Neuronal stem cell (in vitro differentiated cells): ENCODE measurements around the gene SLF2.

Experiments
- DNase-seq: peaks from one replicate; pipeline ENCODE4 v3.0.0-alpha.2; 2013; ENCODE audit warnings: low spot score
- H2AFZ ChIP-seq: one replicate; pipeline ENCODE4 v1.6.1; 2013; ENCODE audit warnings: mild to moderate bottlenecking, low read length, inconsistent platforms
- H2AK5ac ChIP-seq: 2 replicates; pipeline ENCODE4 v1.6.1; 2013; ENCODE audit warnings: low read depth, mild to moderate bottlenecking, inconsistent platforms, low read length, moderate library complexity, mixed read lengths
- H2BK120ac ChIP-seq: 2 replicates; pipeline ENCODE4 v1.6.1; 2013; ENCODE audit warnings: low read depth, mild to moderate bottlenecking, inconsistent platforms, low read length, moderate library complexity, mixed read lengths
- H2BK12ac ChIP-seq: one replicate; pipeline ENCODE4 v1.6.1; 2013; ENCODE audit warnings: low read length, inconsistent platforms
- H2BK15ac ChIP-seq: 2 replicates; pipeline ENCODE4 v1.6.1; 2013; ENCODE audit warnings: mild to moderate bottlenecking, low read length, inconsistent platforms, mixed read lengths
- H2BK5ac ChIP-seq: one replicate; pipeline ENCODE4 v1.6.1; 2013; ENCODE audit warnings: inconsistent platforms, mild to moderate bottlenecking, low read length, moderate library complexity
- H3K14ac ChIP-seq: one replicate; pipeline ENCODE4 v1.6.1; 2013; ENCODE audit warnings: low read length, inconsistent platforms
- H3K18ac ChIP-seq: 2 replicates; pipeline ENCODE4 v1.6.1; 2013; ENCODE audit warnings: low read length, inconsistent platforms
- H3K23ac ChIP-seq: 2 replicates; pipeline ENCODE4 v1.6.1; 2013; ENCODE audit warnings: low read depth, mild to moderate bottlenecking, mixed read lengths, low read length, inconsistent platforms; ENCODE audit not compliant: poor library complexity
- H3K27ac ChIP-seq: replicated peaks from 3 replicates; pipeline ENCODE4 v1.5.1; 2013; ENCODE audit warnings: low read length, inconsistent platforms
- H3K27me3 ChIP-seq, 3 experiments: 2 replicates each; pipeline ENCODE4 v1.6.1; 2013; ENCODE audit warnings: low read length in 3 of 3, mild to moderate bottlenecking in 2 of 3, inconsistent platforms in 1 of 3, low read depth in 1 of 3, mixed read lengths in 1 of 3, moderate library complexity in 1 of 3; ENCODE audit not compliant: control insufficient read depth in 3 of 3, insufficient read depth in 3 of 3
- H3K36me3 ChIP-seq, 2 donors: replicated peaks in 1 of 2; 2 replicates each; pipeline ENCODE4 v1.6.1; 2013; ENCODE audit warnings: low read length in 2 of 2; ENCODE audit not compliant: control insufficient read depth in 2 of 2, insufficient read depth in 2 of 2
- H3K4ac ChIP-seq: 2 replicates; pipeline ENCODE4 v1.6.1; 2013; ENCODE audit warnings: inconsistent platforms, mild to moderate bottlenecking, low read length, moderate library complexity
- H3K4me1 ChIP-seq, 2 donors: 1 replicate in 1 of 2; 2 replicates in 1 of 2; pipeline ENCODE4 v1.6.1; 2013; ENCODE audit warnings: low read length in 2 of 2, low read depth in 1 of 2; ENCODE audit not compliant: control insufficient read depth in 2 of 2, insufficient read depth in 1 of 2
- H3K4me2 ChIP-seq: one replicate; pipeline ENCODE4 v1.6.1; 2013; ENCODE audit warnings: mild to moderate bottlenecking, low read length, inconsistent platforms; ENCODE audit not compliant: insufficient read depth, poor library complexity, severe bottlenecking
- H3K4me3 ChIP-seq, 2 donors: 2 replicates each; pipeline ENCODE4 v1.5.1; 2013; ENCODE audit warnings: low read length in 2 of 2, mild to moderate bottlenecking in 2 of 2, inconsistent platforms in 1 of 2, moderate library complexity in 1 of 2
- H3K79me1 ChIP-seq: one replicate; pipeline ENCODE4 v1.6.1; 2013; ENCODE audit warnings: low read depth, mild to moderate bottlenecking, inconsistent platforms, low read length, moderate library complexity
- H3K9ac ChIP-seq: one replicate; pipeline ENCODE4 v1.6.1; 2013; ENCODE audit warnings: mild to moderate bottlenecking, low read depth, low read length, inconsistent platforms; ENCODE audit not compliant: poor library complexity
- H3K9me3 ChIP-seq, 2 donors: replicated peaks in 1 of 2; 2 replicates each; pipeline versions ENCODE3 to v1.6.1; 2013; ENCODE audit warnings: low read length in 2 of 2, mild to moderate bottlenecking in 2 of 2, inconsistent platforms in 1 of 2, low read depth in 1 of 2, mixed read lengths in 1 of 2, moderate library complexity in 1 of 2; ENCODE audit not compliant: control insufficient read depth in 2 of 2, insufficient read depth in 1 of 2
- H4K8ac ChIP-seq: one replicate; pipeline ENCODE4 v1.6.1; 2013; ENCODE audit warnings: low read depth, mild to moderate bottlenecking, inconsistent platforms, low read length, moderate library complexity
- H4K91ac ChIP-seq: one replicate; pipeline ENCODE4 v1.6.1; 2013; ENCODE audit warnings: low read length, low read depth, mild to moderate bottlenecking, inconsistent platforms; ENCODE audit not compliant: poor library complexity
- WGBS, 2 donors: extraction: QIAGEN DNeasy Blood & Tissue Kit; methylation state at CpG; one replicate each; pipeline ENCODE4 v1.1.7; 2013; ENCODE audit warnings: missing lambda C conversion rate in 2 of 2, mixed read lengths in 1 of 2; ENCODE audit not compliant: insufficient read length in 2 of 2, insufficient replicate concordance in 1 of 2; ENCODE audit errors: extremely low coverage in 2 of 2; 5-methylcytosine and 5-hydroxymethylcytosine counted together

Gene SLF2

DNA sequence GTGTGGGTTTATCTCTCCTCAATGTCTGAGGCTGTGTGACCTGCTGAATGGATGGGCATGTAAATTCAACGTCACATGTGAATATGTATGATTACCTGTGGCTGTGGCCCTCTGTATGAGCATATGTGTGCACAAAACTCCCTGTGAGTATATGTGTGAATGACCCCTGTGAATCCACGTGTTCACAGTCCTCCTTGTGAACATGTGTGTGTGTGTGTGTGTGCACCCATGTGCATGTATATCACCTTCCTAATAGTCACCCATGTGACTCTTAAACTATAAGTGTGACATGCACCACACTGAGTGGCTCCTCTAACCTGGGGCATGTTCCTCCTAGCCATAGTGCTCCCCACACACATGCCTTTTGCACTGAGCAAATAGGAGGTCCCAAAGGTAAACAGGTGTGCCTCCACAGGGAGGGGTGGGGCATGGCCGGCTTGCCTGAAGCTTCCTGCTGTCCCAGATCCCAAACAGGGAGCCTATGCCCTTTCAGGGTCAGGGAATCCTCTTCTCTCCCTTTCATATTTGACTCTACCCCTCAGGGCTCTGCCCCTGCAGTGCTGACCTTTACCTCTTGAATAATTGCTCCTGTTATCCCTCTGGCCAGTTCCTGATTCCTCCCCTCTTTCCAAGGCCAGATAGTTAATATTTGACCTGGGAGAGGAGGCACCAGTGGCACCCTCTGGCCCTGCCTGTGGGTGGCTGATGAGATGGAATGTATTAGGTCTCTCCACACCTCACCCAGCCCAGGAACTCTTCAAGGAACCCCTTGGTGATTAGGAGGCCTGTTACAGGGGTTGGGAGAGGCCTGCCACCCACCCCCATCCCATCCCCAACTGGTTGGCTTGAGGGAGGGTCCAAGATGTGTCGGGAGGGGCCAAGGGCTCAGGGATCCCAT lies 58.4 kb downstream of the SLF2 start:
- no peak overlapping the region for H3K18ac ChIP-seq
- no peak overlapping the region for H2BK5ac ChIP-seq
- H4K8ac ChIP-seq: no peak overlapping the region
- H3K14ac ChIP-seq: no peak overlapping the region
- H3K36me3 ChIP-seq: peaks cover 0 to 11% of the 10 kb centered on the region in 2 donors
- H3K27ac ChIP-seq: no peak overlapping the region
- no peak overlapping the region for H3K23ac ChIP-seq
- no peak overlapping the region for H2BK15ac ChIP-seq
- no peak overlapping the region for H3K9ac ChIP-seq
- H2BK12ac ChIP-seq: no peak overlapping the region
- H3K27me3 ChIP-seq: peaks cover 0 to 5% (median 0%) of the 10 kb centered on the region in 3 experiments
- no peak overlapping the region for H2AFZ ChIP-seq
- no peak overlapping the region for H3K4me2 ChIP-seq
- no peak overlapping the region for H3K4me3 ChIP-seq
- H2BK120ac ChIP-seq: no peak overlapping the region
- H4K91ac ChIP-seq: no peak overlapping the region
- peaks cover 3% of the 10 kb centered on the region for H3K79me1 ChIP-seq
- no CpG with 5 or more reads among the region's 4 CpGs for WGBS, 2 donors
- no peak overlapping the region for H3K4ac ChIP-seq
- H3K9me3 ChIP-seq: no peaks in the 10 kb centered on the region
- no peak for DNase-seq
- H2AK5ac ChIP-seq: no peak overlapping the region
- peaks cover 2 to 18% of the 10 kb centered on the region in 2 donors for H3K4me1 ChIP-seq

- H3K4me1 ChIP-seq: peaks cover 2 to 18% of the 10 kb centered on the region in 2 donors
- no peak overlapping the region for H2BK120ac ChIP-seq
- H3K4me2 ChIP-seq: no peak overlapping the region
- WGBS, 2 donors: no CpG with 5 or more reads among the region's 13 CpGs
- H3K79me1 ChIP-seq: peaks cover 3% of the 10 kb centered on the region
- H3K36me3 ChIP-seq: peaks cover under 1 to 1% of the 10 kb centered on the region in 2 donors
- H3K18ac ChIP-seq: no peak overlapping the region
- no peak overlapping the region for H3K27ac ChIP-seq
- no peak overlapping the region for H2AFZ ChIP-seq
- no peak overlapping the region for H2BK12ac ChIP-seq
- no peak overlapping the region for H3K4me3 ChIP-seq
- no peak overlapping the region for H3K9ac ChIP-seq
- no peak overlapping the region for H3K4ac ChIP-seq
- DNase-seq: no peak
- peaks cover 0 to 5% (median 0%) of the 10 kb centered on the region in 3 experiments for H3K27me3 ChIP-seq
- no peak overlapping the region for H3K23ac ChIP-seq
- H4K8ac ChIP-seq: no peak overlapping the region
- H2BK5ac ChIP-seq: no peak overlapping the region
- H4K91ac ChIP-seq: no peak overlapping the region
- no peaks in the 10 kb centered on the region for H3K9me3 ChIP-seq
- H2BK15ac ChIP-seq: no peak overlapping the region
- peak overlapping the region; percentile 26 for H2AK5ac ChIP-seq
- H3K14ac ChIP-seq: no peak overlapping the region
Measured at GRCh38 chr10:100972115-100972903, 59.5 kb downstream of the SLF2 start.

DNA sequence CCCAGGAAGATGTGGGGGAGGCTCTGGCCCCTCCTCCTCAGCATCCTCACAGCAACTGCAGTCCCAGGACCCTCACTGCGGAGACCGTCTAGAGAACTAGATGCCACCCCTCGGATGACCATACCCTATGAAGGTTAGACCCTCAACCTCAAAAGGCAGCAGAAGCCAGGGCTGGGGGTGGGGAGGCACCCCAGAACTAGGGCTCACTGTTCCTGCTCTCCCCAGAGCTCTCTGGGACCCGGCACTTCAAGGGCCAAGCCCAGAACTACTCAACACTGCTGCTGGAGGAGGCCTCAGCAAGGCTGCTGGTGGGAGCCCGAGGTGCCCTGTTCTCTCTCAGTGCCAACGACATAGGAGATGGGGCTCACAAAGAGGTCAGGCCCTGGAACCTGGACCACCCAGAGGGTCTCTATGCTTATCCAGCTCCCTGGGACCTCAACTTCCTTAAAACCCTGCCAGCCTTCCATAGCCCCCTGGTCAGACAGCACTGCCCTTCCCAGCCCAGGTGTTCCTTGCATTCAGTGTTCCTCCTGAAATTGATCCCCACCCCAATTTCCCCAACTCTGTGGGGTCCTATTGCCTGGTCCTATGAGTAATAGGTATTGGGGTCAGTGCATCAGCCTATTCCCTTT lies 60.3 kb downstream of the SLF2 start:
- Histone ChIP-seq H3K18ac (no peak overlapping the region), H3K9ac (no peak overlapping the region), H3K36me3 (peaks cover 2% of the 10 kb centered on the region in 2 donors), H4K8ac (no peak overlapping the region), H3K4me1 (peaks cover 2 to 18% of the 10 kb centered on the region in 2 donors), H3K23ac (no peak overlapping the region), H3K4me2 (no peak overlapping the region), H3K27ac (no peak overlapping the region), H3K79me1 (peaks cover 3% of the 10 kb centered on the region), H2BK12ac (no peak overlapping the region), H3K14ac (no peak overlapping the region), H2BK120ac (no peak overlapping the region), H2AK5ac (peak overlapping the region; percentile 26), H2BK5ac (no peak overlapping the region), H2BK15ac (no peak overlapping the region), H4K91ac (no peak overlapping the region), H3K4me3 (no peak overlapping the region), H3K27me3 (peaks cover 0 to 5% (median 0%) of the 10 kb centered on the region in 3 experiments), H3K9me3 (no peaks in the 10 kb centered on the region), H2AFZ (no peak overlapping the region), H3K4ac (no peak overlapping the region)
- DNase-seq: no peak
- no CpG with 5 or more reads among the region's 6 CpGs for WGBS, 2 donors
